Measurements from ENCODE around the gene UGT2B28. TPM values are rescaled to one million over a fixed set of nuclear protein-coding genes. Genes with fewer than 3 reads are reported as not detected.
"Not testable (repeated sequence)": the region's sequence is repeated elsewhere in the genome, so short reads cannot be mapped to it uniquely, and the experiment has no call there.

UGT2B28 gene
- not detected in 2 replicates for total RNA-seq (2021; fragmentation: NEBNext Ultra II Directional; extraction: Animal tissue kit (Norgen Biotek cat#: 25700))
- polyA plus RNA-seq (2011; rRNA removed): not detected in 2 replicates
- not detected for polyA plus RNA-seq (2011; cell fraction: cytosol; rRNA removed)
- not detected for polyA plus RNA-seq (2011; cell fraction: nucleus; rRNA removed)
- not detected in 4 replicates for polyA plus RNA-seq (2012, experiment 1 of 2)
- polyA plus RNA-seq (2012, experiment 2 of 2): not detected
- not detected for polyA plus RNA-seq (2013, experiment 1 of 2)
- polyA plus RNA-seq (2013, experiment 2 of 2): not detected
- polyA minus RNA-seq (2011; rRNA and poly(A)+ RNA removed): not detected in 2 replicates
- not detected for polyA minus RNA-seq (2011; cell fraction: cytosol; rRNA and poly(A)+ RNA removed)
- not detected for polyA minus RNA-seq (2011; cell fraction: nucleus; rRNA and poly(A)+ RNA removed)
- long read RNA-seq, experiment 1: 0 reads
- long read RNA-seq, experiment 2: 0 reads

DNA sequence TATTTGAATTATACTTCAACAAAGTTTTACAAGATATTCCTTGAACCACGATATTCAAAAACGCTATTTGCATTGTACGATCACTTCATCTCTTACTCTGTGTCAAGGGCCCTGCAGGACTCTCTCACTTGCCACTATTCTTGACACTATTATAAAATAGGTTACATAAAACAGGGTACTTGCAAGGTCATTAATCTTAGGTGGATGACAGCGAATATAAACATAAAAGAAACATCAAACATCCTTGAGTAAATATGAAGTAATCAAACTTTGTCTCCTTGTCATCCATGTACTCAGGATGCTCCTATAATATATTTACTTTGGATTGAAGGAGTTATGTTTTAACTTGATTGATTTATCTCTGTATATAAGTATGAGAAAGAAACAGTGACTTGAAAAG lies at the start of gene UGT2B28:
TSS of gene UGT2B28 (plus strand) at position 395 of the 400 bp plus-strand sequence. CDS start 26 bp downstream, outside the sequence.
- H3K14ac ChIP-seq (ENCODE audit: insufficient read length); H2BK15ac ChIP-seq (ENCODE audit: low read length); H2BK12ac ChIP-seq (ENCODE audit: low read depth, low read length); H3K4me2 ChIP-seq (ENCODE audit: insufficient read depth in 1 of 2, low read depth in 2 of 2, low read length in 2 of 2); POLR2A ChIA-PET (ENCODE audit: partially characterized antibody); H4K91ac ChIP-seq (replicated peaks; ENCODE audit: insufficient read length, low read length); H2AFZ ChIP-seq (ENCODE audit: low read length); H4K5ac ChIP-seq (ENCODE audit: insufficient read length, low read depth, low read length); H3K18ac ChIP-seq (ENCODE audit: extremely low read depth, low read length); H3K4me3 ChIP-seq (ENCODE audit: extremely low read depth in 1 of 4, insufficient read depth in 2 of 4, low read depth in 3 of 4, low read length in 4 of 4); DNase-seq (ENCODE audit: low read depth in 1 of 2, low spot score in 2 of 2); H2BK5ac ChIP-seq (ENCODE audit: low read depth, low read length); H3K79me2 ChIP-seq (ENCODE audit: control insufficient read depth in 1 of 2, insufficient read depth in 2 of 2, low read length in 2 of 2); H3K4ac ChIP-seq (replicated peaks; ENCODE audit: insufficient read length, low read depth, low read length); H3K23me2 ChIP-seq (ENCODE audit: low read depth, low read length); H3K79me1 ChIP-seq (ENCODE audit: low read depth, low read length); H2BK120ac ChIP-seq (replicated peaks; ENCODE audit: low read depth, low read length); H3K4me1 ChIP-seq (replicated peaks in 1 of 4; ENCODE audit: control insufficient read depth in 3 of 4, insufficient read depth in 4 of 4, low read length in 3 of 4); H3K36me3 ChIP-seq (ENCODE audit: control insufficient read depth in 2 of 4, insufficient read depth in 4 of 4, low read length in 3 of 4); H2BK20ac ChIP-seq (ENCODE audit: low read length); H3K56ac ChIP-seq (replicated peaks; ENCODE audit: insufficient read length, low read depth, low read length); H3K9me3 ChIP-seq (ENCODE audit: insufficient read depth in 2 of 2, low read depth in 1 of 2, low read length in 1 of 2); FAIRE-seq; H3K23ac ChIP-seq (ENCODE audit: insufficient read length); H3K27ac ChIP-seq (ENCODE audit: low read depth, low read length); H3K9ac ChIP-seq (replicated peaks in 1 of 4; ENCODE audit: extremely low read depth in 1 of 4, low read depth in 3 of 4, low read length in 3 of 4); H4K20me1 ChIP-seq (replicated peaks in 1 of 2; ENCODE audit: control insufficient read depth in 1 of 2, insufficient read depth in 2 of 2, low read length in 2 of 2); H2AK5ac ChIP-seq (ENCODE audit: low read depth, low read length); H4K8ac ChIP-seq (ENCODE audit: extremely low read depth, insufficient read depth, low read length); H3K27me3 ChIP-seq (replicated peaks in 1 of 4; ENCODE audit: control insufficient read depth in 3 of 4, extremely low read depth in 1 of 4, insufficient read depth in 3 of 4, low read length in 3 of 4): not testable (repeated sequence)
- CTCF ChIA-PET (ENCODE audit: partially characterized antibody): interaction anchor here (0.8 kb wide), 1 partner anchor 8 kb away, joined by 3 read pairs; no protein-coding TSS in a partner anchor
- 99% methylated on average over 4 of the region's 4 CpGs; no CpG with 5 or more reads in 1 of the 2 experiments for WGBS, 2 experiments (ENCODE audit: extremely low coverage in 1 of 2, insufficient coverage in 1 of 2, insufficient read length in 1 of 2, insufficient replicate concordance in 2 of 2, low coverage in 1 of 2, low lambda C conversion rate in 2 of 2, missing lambda C conversion rate in 1 of 2)
